GM21381 (cell line): Measurements from ENCODE around the gene PEX1.
"Not testable (repeated sequence)": the region's sequence is repeated elsewhere in the genome, so short reads cannot be mapped to it uniquely, and the experiment has no call there.

Source experiments
- ATAC-seq: cut with Tn5 transposase; IDR thresholded peaks from one replicate; pipeline ENCODE4 v1.9.1; 2021; ENCODE audit warnings: mild to moderate bottlenecking, moderate library complexity; ENCODE audit not compliant: unreplicated experiment

The PEX1 gene

DNA sequence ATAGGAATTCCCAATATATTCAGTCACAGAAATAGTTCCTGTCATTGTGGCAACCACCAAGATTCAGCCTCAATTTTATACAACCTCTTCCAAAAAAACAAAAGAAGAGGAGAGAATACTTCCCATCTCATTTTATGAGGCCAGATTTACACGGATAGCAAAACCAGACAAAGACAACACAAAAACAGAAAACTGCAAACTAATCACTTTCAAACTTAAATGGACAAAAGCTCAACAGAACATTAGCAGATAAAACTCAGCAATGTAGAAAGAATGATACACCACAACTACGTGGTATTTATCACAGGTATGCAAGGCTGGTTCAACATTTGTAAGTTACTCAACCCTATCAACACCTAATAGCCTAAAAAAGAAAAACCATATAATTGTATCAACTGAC is 22.0 kb downstream of the PEX1 start:
- ATAC-seq = no peak

DNA sequence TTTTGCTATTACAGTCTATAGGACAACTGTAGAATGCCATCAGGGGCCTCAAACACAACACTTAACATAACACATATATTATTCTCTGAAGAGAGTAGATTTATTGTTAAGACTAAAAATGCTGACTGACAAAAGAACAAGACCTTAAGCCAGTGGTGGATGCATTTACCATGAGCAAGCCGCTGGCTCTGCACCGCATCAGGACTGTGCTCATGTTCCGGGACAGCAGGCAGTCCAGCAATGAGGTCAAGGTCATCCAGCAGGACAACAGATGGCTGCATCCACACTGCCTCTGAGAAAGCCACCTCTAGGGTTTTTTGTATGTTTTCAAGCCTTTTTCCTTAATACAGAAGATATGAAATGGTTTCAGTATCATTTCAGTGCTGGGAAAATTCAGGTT is 23.8 kb downstream of the PEX1 start:
- ATAC-seq = no peak

DNA sequence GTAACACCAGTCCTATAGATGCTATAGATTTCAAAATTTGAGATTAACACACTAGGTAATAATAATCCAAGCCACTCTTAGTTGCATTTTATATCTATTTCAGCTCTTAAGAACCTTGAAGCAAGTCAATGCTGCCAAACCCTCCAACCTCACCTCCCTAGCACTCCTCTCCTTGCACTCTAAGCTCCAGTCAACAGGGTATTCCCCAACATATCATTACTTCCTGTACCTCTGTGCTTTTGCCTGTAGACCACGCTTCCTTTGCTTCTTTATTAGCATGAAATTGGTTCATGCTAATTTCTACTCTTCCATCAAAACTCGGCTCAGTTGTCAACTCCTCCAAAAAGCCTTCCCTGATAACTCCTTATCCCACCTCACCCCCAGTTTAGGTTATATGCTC is 24.6 kb downstream of the PEX1 start:
- ATAC-seq = no peak

DNA sequence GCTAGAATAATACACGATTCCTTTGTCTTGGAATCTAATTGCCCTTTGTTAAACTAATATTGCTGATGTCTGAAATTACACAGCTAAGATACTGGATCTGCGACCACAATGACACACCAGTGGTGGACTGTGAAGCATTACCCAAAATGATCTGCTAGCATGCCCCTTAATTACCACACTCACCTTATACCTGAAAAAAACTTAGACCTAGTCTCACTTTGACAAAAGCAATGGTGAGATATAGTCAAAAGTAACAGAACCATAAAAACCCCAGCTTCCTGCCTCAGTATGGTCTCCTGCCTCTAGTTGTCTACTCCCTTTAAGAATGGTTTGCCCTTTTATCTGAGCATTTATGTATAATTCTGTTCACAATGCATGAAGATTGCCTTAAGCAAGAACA is 29.8 kb downstream of the PEX1 start:
- no peak for ATAC-seq

DNA sequence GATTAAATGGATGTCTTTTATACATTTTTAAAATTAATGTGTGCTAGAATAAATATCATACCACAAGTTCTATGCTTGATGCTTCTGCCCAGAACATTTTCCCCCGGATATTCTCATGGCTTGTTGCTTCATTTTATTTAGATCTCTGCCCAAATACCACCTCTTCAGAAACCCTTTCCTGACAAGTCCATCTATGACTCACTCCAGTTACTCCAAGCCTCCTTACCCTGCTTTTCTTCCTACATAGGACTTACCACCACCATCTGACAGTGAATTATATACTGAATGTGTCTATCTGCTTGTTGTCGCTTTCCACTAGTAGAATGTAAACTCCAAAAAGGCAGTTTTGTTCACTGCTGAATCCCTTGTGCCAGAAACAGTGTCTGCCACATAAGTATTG is 31.4 kb downstream of the PEX1 start:
- no peak for ATAC-seq

DNA sequence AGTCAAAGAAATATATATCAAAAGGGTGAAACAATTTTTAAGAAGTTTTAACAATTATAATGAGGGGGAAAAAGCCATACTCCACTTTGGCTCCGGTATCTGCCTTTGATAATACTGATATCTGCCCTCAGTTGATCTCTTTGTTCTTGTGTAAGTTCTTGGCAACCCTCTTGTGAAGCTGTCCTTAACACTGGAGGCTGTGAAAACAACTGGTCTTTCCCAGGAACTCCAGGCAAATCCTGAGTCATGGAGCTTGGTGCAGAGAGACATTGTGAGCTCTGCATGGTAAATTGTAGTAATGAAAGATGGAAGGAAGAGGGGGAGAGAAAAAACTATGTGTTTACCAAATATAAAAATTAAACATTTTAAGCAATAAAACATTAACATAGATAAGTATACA is 38.7 kb downstream of the PEX1 start:
- ATAC-seq = no peak

DNA sequence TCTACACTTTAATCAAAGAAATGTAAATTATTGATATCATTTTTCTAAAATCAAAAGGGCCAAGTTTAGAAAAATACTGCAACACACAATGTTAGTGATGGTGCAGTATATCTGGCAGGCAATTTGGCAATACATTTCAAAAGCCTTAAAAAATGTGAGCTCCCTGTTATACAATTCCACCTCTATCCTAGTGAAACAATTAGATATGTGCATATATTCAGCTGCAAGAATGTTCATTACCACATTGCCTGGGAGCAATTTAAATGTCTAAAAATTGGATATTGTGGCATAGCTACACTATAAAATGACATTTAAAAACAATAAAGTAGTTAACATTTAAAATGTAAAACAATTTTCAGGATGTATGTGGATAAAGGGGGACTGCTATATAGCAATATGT is 40.5 kb downstream of the PEX1 start:
- ATAC-seq = no peak

DNA sequence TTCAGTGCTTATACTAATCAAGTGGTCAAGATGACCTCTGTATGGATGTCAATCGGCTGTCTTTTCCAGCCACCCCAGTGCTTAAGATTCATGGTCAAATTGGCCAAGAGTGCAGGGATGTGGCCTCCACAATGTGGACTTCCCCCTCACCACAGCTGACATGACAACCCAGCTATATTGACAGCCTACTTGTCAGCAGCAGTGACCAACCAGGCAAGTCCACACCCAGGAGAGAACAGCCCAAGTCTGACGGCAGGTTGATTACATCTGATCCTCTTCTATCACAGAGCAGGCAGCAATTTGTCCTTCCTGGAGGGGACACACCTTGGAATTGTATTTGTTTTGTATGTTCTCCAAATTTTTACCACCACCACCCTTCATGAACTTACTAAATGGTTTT is 42.3 kb downstream of the PEX1 start:
- no peak for ATAC-seq

DNA sequence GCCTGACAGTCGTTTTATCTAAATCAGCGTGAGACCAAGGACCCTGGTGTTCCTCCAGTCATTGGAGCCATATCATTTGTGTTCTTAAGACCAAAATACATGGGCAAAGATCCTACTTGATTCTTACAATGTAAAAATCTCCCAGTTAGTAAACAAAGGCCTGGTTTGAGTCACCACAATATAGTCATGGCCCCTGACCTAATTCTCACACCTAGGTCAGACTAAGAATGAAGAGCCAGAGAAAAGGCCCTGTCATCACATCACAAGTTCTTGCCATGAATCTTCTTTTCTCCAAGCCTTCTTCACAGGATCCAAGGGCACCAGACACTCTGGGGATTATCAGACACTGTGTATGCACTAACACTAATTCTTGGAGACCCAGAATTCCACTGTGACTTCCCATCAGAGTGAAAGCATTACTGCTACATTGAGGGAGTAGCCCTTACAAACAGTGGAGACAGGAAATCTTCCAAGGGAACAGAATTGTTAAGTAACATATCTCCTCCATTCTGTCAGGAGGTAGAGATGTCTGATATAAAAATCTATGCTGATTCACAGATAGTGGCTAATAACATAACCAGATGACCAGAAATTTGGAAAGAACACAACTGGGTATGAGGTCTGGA is 42.9 kb downstream of the PEX1 start:
- ATAC-seq = no peak

DNA sequence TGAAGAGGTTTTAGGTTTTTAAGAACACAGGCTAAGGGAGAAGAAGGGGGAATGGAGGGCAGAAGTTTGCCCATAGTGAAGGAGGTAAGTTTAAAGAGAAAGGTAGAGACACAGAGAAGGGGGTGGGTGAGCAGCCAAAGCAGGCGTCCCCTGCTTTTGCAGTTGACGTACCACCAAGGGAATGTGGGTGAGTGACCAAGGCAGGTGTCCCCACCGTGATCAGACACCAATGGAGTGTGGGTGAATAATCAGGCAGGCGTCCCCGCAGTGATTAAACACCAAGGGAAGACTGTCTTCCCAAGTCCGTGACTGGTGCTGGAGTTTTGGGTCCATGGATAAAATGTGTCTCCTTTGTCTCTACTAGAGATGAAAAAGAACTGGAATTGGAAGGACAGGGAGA is 44.1 kb downstream of the PEX1 start:
- ATAC-seq = not testable (repeated sequence)

DNA sequence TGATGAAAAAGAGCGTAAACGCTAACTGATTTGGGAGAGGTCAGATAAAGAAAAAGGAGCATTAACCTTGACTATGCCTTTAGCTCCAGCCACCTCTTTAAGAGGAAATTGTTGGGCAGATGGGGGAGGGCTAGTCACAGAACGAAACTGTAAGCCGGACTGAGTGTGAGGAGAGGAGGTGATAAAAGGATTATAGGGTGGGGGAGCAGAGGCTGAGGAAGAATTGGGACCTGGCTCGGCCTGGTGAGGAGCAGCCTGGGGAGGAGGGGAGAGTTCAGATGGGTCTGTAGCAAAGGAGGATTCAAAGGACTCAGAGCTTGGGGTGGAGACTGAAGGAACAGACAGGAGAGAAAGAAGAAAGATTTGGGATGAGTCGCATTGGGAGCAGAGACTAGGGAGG is 44.7 kb downstream of the PEX1 start:
- ATAC-seq = not testable (repeated sequence)

DNA sequence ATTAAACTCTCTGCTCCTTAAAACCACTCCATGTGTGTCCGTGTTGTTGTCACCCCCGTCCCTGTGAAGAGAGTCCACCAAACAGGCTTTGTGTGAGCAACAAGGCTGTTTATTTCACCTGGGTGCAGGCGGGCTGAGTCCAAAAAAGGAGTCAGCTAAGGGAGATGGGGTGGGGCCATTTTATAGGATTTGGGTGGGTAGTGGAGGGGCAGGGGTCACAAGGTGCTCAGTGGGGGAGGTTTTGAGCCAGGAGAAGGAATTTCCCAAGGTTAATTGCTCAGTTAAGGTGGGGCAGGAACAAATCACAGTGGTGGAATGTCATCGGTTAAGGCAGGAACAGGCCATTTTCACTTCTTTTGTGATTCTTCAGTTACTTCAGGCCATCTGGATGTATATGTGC is 49.2 kb downstream of the PEX1 start:
- ATAC-seq = not testable (repeated sequence)

DNA sequence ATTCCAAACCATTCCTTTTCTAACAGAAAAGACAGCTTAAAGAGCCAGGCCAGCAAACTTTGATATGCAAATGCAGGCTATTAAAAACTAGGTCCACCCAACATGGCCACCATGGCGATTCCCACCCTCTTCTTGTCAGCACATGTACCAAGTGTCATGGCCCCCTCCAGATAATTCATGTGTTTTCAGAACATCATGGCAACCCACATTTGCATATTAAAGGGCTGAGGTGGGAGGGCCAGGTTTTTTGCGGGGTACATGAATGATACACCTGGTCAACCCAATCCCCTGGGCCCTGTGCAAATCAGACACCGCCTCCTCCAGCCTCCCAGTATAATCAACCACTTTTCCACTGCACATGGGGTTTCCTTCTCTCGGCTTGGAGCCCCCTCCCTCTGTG is 49.6 kb downstream of the PEX1 start:
- no peak for ATAC-seq

DNA sequence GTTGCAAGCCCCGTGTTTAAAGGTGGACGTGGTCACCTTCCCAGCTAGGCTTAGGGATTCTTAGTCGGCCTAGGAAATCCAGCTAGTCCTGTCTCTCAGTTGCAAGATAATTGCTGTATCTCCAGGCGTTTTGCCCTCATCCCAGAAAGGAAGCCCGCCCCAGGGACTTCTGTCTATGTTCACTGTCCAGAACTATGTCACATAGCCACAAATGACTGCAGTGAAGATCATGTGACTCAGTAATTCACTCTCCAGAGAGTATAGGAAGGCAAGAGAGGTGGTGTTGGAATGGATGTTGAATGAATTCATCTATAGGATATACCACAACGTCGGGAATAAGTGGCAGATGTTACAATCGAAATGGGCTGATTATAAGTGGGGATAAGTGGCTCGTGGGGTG is 50.2 kb downstream of the PEX1 start:
- no peak for ATAC-seq

DNA sequence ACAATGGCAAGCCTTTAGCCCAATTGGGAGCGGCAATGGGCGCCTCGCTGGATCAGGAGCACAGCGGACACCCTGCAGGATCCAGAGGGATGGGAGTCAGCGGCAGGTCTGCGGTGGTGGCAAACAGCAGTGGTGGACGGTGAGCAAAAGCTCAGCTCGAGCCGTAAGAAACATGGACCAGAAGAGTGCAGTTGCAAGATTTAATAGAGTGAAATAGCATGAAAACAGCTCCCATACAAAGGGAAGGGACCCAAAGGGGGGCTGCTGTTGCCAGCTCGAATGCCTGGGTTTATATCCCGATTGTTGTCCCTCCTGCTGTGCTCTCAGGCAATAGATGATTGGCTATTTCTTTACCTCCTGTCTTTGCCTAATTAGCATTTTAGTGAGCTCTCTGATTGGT is 50.6 kb downstream of the PEX1 start, which contains the start of gene ERVW-1:
Gene ERVW-1 (minus strand): TSS at position 266 of the 400 bp plus-strand sequence. CDS start 7,565 bp downstream, outside the sequence.
- ATAC-seq = not testable (repeated sequence)

DNA sequence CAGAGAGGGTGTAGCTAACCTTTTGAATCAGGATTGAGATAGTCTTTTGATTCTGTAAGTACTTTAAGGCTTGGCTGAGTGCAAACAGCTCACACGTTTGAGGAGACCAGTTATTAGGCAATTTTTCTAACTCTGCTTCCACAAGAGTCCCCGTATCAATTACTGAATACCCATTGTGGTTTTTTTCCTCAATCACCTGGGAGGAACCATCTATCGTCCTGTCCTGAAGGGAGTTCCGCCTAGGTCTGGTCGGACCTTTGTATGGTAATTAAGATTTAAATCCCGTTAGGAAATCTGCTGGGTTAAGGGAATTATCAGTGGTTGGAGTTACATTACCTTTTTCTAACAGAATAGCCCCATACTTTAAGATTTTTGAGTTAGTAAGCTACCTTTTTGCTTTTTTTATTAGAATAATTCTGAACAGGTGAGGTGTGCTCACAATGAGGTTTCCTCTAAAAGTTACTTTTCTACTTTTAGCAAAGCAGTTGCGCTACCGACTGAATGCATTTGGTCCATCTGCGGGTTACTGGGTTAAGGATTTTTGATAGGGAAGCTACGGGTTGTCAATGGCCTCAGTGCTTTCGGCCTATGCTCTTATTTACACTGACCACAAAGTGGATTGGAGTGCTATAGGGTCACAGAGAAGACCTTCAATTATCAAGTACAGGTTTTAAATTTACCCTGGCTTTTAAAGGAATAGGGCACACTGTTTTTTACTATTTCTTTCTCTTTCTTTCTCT is 52.3 kb downstream of the PEX1 start:
- not testable (repeated sequence) for ATAC-seq

DNA sequence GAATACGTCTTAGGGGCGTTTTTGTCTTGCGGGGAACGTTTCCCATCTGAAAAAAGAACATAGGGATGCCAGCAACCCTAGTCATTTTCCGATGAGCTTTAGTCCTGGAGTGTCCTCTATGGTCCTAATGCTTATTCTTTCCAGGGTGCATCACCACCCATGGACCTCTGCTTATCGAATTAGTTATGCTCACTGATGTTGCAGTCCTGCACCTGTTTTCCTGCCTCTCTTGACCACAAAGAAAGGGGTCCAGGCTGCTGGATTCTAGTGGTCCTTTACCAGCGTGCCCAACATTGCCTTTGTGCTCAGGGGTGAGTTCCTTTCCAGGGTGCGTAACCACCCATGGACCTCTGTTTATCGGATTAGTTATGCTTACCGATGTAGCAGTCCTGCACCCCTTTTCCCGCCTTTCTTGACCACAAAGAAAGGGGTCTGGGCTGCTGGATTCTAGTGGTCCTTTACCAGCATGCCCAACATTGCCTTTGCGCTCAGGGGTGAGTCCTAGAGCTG is 53.0 kb downstream of the PEX1 start:
- not testable (repeated sequence) for ATAC-seq

DNA sequence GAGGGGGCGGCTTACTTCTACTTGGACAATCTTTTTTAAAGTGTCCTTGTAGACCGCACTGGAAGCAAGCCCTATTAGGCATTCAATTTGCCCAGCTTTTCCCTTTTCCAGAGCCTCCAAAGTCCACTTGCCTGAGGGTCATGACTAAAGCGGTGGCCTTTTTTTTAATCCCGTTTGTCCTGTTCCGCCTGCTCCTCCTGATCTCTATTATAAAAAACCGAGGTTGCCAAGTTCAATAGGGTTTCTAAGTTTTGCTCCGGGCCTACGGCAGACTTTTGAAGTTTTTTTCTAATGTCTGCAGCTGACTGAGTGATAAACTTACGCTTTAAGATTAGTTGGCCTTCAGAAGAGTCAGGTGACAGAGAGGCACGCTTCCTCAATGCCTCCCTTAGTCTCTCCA is 54.3 kb downstream of the PEX1 start:
- not testable (repeated sequence) for ATAC-seq

DNA sequence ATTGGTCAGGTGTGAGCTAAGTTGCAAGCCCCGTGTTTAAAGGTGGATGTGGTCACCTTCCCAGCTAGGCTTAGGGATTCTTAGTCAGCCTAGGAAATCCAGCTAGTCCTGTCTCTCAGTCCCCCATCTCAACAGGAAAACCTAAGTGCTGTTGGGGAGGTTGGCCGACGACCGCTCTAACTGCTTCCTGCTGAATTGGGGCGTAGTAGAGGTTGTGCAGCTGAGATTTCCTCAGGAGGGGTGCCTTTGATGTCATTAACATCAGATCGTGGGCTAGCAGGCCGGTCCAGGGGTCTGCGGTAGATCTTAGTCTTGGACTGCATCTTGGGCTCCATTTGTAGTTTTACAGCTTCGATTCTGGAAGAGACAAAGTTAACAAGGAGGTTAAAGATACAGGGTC is 59.7 kb downstream of the PEX1 start:
- ATAC-seq = not testable (repeated sequence)

DNA sequence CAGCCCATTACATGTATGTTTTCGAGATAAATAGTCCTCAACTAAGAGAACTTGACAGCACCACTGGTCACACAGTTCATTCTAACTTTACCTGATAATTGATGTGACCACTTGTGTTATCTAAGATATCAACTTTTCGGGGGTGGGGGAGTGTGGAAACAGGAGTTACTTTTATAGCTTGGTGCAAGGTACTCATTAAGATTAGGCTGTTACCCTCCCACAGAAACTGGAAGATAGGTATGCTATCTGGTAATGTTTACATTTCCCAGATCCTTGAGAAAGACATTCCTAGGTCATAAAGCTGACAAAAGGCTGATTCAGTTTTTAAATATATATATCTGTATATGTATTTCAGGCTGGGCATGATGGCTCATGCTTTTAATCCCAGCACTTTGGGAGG is 61.6 kb downstream of the PEX1 start:
- no peak for ATAC-seq

DNA sequence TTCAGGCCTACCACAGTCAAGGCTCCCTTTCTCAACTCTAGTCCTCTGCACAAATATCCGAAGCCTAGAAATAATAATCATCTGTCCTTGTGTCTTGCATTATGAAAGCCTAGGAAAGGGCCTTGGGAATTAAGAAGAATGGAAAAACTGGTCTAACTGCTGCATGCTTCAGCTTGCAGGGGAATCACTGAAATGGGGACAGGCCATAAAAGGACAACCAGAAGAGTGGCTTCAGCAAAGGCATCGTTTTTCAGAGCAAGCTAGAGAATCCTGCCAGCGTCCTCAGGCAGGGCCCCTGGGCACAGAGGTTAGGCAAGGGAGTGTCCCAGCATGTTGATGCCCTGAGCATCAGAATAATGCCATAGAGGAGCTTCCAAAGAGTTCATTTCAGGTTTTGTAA is 63.8 kb downstream of the PEX1 start:
- ATAC-seq = no peak

DNA sequence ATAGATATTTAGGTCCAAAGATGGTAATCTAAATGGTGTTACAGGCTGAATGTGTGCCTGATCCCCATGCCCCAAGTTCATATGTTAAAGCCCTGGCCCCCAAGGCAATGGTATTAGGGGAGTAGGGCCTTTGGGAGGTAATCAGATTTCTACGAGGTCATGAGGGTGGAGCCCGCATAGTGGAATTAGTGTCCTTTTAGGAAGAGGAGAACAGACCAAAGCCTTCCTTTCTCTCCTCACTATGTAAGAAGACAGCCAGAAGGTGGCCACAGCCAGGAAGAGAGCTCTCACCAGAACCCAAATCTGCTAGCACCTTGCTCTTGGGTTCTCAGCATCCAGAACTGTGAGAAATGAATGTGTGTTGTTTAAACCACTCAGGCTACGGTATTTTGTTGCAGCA is 65.8 kb downstream of the PEX1 start:
- no peak for ATAC-seq
